HK-2 (cell line): ENCODE measurements around the gene ARHGAP10.

Experiments
- DNase-seq: peaks from one replicate; pipeline ENCODE4 v3.0.0-alpha.2; 2018; ENCODE audit not compliant: unreplicated experiment

The ARHGAP10 gene

GRCh38 chr4:148030193-148030873 lies 298.4 kb downstream of the ARHGAP10 start:
- no peak for DNase-seq

- DNase-seq, result no peak
Measured at GRCh38 chr4:148034813-148035212, 302.9 kb downstream of the ARHGAP10 start.

- DNase-seq, result no peak
Measured at GRCh38 chr4:148041606-148042329, 309.9 kb downstream of the ARHGAP10 start.

GRCh38 chr4:148044089-148044911 lies 312.4 kb downstream of the ARHGAP10 start:
- no peak for DNase-seq

GRCh38 chr4:148044912-148045352 lies 313.0 kb downstream of the ARHGAP10 start:
- no peak for DNase-seq

- DNase-seq, result no peak
Measured at GRCh38 chr4:148048598-148048997, 316.7 kb downstream of the ARHGAP10 start.

GRCh38 chr4:148051403-148051802 lies 319.5 kb downstream of the ARHGAP10 start:
- DNase-seq, result no peak

- no peak for DNase-seq
Measured at GRCh38 chr4:148052448-148052847, 320.6 kb downstream of the ARHGAP10 start.

GRCh38 chr4:148053298-148054003 lies 321.6 kb downstream of the ARHGAP10 start:
- DNase-seq, result no peak

- no peak for DNase-seq
Measured at GRCh38 chr4:148054275-148054674, 322.4 kb downstream of the ARHGAP10 start.

GRCh38 chr4:148055844-148056243 lies 324.0 kb downstream of the ARHGAP10 start:
- no peak for DNase-seq

- DNase-seq, result peak; percentile 25
Measured at GRCh38 chr4:148056879-148057278, 325.0 kb downstream of the ARHGAP10 start.

- no peak for DNase-seq
Measured at GRCh38 chr4:148057516-148057915, 325.6 kb downstream of the ARHGAP10 start.

- DNase-seq, result no peak
Measured at GRCh38 chr4:148057984-148058859, 326.3 kb downstream of the ARHGAP10 start.

GRCh38 chr4:148059617-148060180 lies 327.8 kb downstream of the ARHGAP10 start:
- DNase-seq, result no peak

GRCh38 chr4:148060264-148061140 lies 328.6 kb downstream of the ARHGAP10 start:
- DNase-seq, result no peak

- DNase-seq, result no peak
Measured at GRCh38 chr4:148061141-148061481, 329.2 kb downstream of the ARHGAP10 start.

GRCh38 chr4:148061795-148062194 lies 329.9 kb downstream of the ARHGAP10 start:
- no peak for DNase-seq

- no peak for DNase-seq
Measured at GRCh38 chr4:148062301-148062950, 330.5 kb downstream of the ARHGAP10 start.
